ENCODE data around the gene CAGE1.
"Not testable (repeated sequence)": the region's sequence is repeated elsewhere in the genome, so short reads cannot be mapped to it uniquely, and the experiment has no call there.

CAGE1 gene

GRCh38 chr6:7389162-7389450 lies 436 bp downstream of the CAGE1 start:
- no peaks in the 10 kb centered on the region for H3K9me3 ChIP-seq (ENCODE audit: control insufficient read depth in 5 of 5, low read length in 5 of 5)
- peaks cover 0 to 28% (median 24%) of the 10 kb centered on the region in 5 donors for H3K4me1 ChIP-seq (ENCODE audit: control insufficient read depth in 5 of 5, insufficient read depth in 5 of 5, low read length in 5 of 5)
- H3K27ac ChIP-seq (ENCODE audit: low read depth, low read length): peak overlapping the region; percentile 96
- no peaks in the 10 kb centered on the region for H3K27me3 ChIP-seq (ENCODE audit: control insufficient read depth in 5 of 5, insufficient read depth in 4 of 5, low read length in 5 of 5)
- peak overlapping the region; percentile 68 to 97 (median 94) for H3K9ac ChIP-seq (ENCODE audit: low read length in 5 of 5)
- H3K4me3 ChIP-seq (ENCODE audit: low read depth in 1 of 5, low read length in 5 of 5): peak overlapping the region; percentile 81 to 85 (median 82)
- peaks cover 3 to 10% (median 4%) of the 10 kb centered on the region in 5 donors for H3K36me3 ChIP-seq (ENCODE audit: control insufficient read depth in 5 of 5, insufficient read depth in 5 of 5, low read length in 5 of 5)

GRCh38 chr6:7381092-7381491 lies 8.4 kb downstream of the CAGE1 start:
- H3K4me1 ChIP-seq (ENCODE audit: control insufficient read depth in 5 of 5, insufficient read depth in 5 of 5, low read length in 5 of 5): no peaks in the 10 kb centered on the region
- no peak overlapping the region for H3K27ac ChIP-seq (ENCODE audit: low read depth, low read length)
- H3K36me3 ChIP-seq (ENCODE audit: control insufficient read depth in 5 of 5, insufficient read depth in 5 of 5, low read length in 5 of 5): no peaks in the 10 kb centered on the region
- H3K27me3 ChIP-seq (ENCODE audit: control insufficient read depth in 5 of 5, insufficient read depth in 4 of 5, low read length in 5 of 5): no peaks in the 10 kb centered on the region
- no peak overlapping the region for H3K4me3 ChIP-seq (ENCODE audit: low read depth in 1 of 5, low read length in 5 of 5)
- H3K9me3 ChIP-seq (ENCODE audit: control insufficient read depth in 5 of 5, low read length in 5 of 5): no peaks in the 10 kb centered on the region
- no peak overlapping the region for H3K9ac ChIP-seq (ENCODE audit: low read length in 5 of 5)

- no peak overlapping the region for H3K4me3 ChIP-seq (ENCODE audit: low read depth in 1 of 5, low read length in 5 of 5)
- H3K27ac ChIP-seq (ENCODE audit: low read depth, low read length): no peak overlapping the region
- H3K9ac ChIP-seq (ENCODE audit: low read length in 5 of 5): no peak overlapping the region
- no peaks in the 10 kb centered on the region for H3K36me3 ChIP-seq (ENCODE audit: control insufficient read depth in 5 of 5, insufficient read depth in 5 of 5, low read length in 5 of 5)
- H3K4me1 ChIP-seq (ENCODE audit: control insufficient read depth in 5 of 5, insufficient read depth in 5 of 5, low read length in 5 of 5): no peaks in the 10 kb centered on the region
- no peaks in the 10 kb centered on the region for H3K9me3 ChIP-seq (ENCODE audit: control insufficient read depth in 5 of 5, low read length in 5 of 5)
- H3K27me3 ChIP-seq (ENCODE audit: control insufficient read depth in 5 of 5, insufficient read depth in 4 of 5, low read length in 5 of 5): no peaks in the 10 kb centered on the region
These were observed 10.8 kb downstream of the CAGE1 start for GRCh38 chr6:7378740-7379139.

GRCh38 chr6:7377961-7378360 lies 11.6 kb downstream of the CAGE1 start:
- Histone ChIP-seq H3K27ac (ENCODE audit: low read depth, low read length) (no peak overlapping the region), H3K4me1 (ENCODE audit: control insufficient read depth in 5 of 5, insufficient read depth in 5 of 5, low read length in 5 of 5) (no peaks in the 10 kb centered on the region), H3K9ac (ENCODE audit: low read length in 5 of 5) (no peak overlapping the region), H3K9me3 (ENCODE audit: control insufficient read depth in 5 of 5, low read length in 5 of 5) (no peaks in the 10 kb centered on the region), H3K27me3 (ENCODE audit: control insufficient read depth in 5 of 5, insufficient read depth in 4 of 5, low read length in 5 of 5) (no peaks in the 10 kb centered on the region), H3K4me3 (ENCODE audit: low read depth in 1 of 5, low read length in 5 of 5) (no peak overlapping the region), H3K36me3 (ENCODE audit: control insufficient read depth in 5 of 5, insufficient read depth in 5 of 5, low read length in 5 of 5) (no peaks in the 10 kb centered on the region)

GRCh38 chr6:7373739-7374138 lies 15.8 kb downstream of the CAGE1 start:
- H3K9me3 ChIP-seq (ENCODE audit: control insufficient read depth in 5 of 5, low read length in 5 of 5): no peaks in the 10 kb centered on the region
- no peak overlapping the region for H3K4me3 ChIP-seq (ENCODE audit: low read depth in 1 of 5, low read length in 5 of 5)
- no peak overlapping the region for H3K27ac ChIP-seq (ENCODE audit: low read depth, low read length)
- H3K27me3 ChIP-seq (ENCODE audit: control insufficient read depth in 5 of 5, insufficient read depth in 4 of 5, low read length in 5 of 5): no peaks in the 10 kb centered on the region
- no peak overlapping the region for H3K9ac ChIP-seq (ENCODE audit: low read length in 5 of 5)
- no peaks in the 10 kb centered on the region for H3K4me1 ChIP-seq (ENCODE audit: control insufficient read depth in 5 of 5, insufficient read depth in 5 of 5, low read length in 5 of 5)
- no peaks in the 10 kb centered on the region for H3K36me3 ChIP-seq (ENCODE audit: control insufficient read depth in 5 of 5, insufficient read depth in 5 of 5, low read length in 5 of 5)

GRCh38 chr6:7367408-7367807 lies 22.1 kb downstream of the CAGE1 start:
- no peak overlapping the region for H3K27ac ChIP-seq (ENCODE audit: low read depth, low read length)
- no peaks in the 10 kb centered on the region for H3K9me3 ChIP-seq (ENCODE audit: control insufficient read depth in 5 of 5, low read length in 5 of 5)
- no peak overlapping the region for H3K4me3 ChIP-seq (ENCODE audit: low read depth in 1 of 5, low read length in 5 of 5)
- no peak overlapping the region for H3K9ac ChIP-seq (ENCODE audit: low read length in 5 of 5)
- no peaks in the 10 kb centered on the region for H3K27me3 ChIP-seq (ENCODE audit: control insufficient read depth in 5 of 5, insufficient read depth in 4 of 5, low read length in 5 of 5)
- no peaks in the 10 kb centered on the region for H3K4me1 ChIP-seq (ENCODE audit: control insufficient read depth in 5 of 5, insufficient read depth in 5 of 5, low read length in 5 of 5)
- H3K36me3 ChIP-seq (ENCODE audit: control insufficient read depth in 5 of 5, insufficient read depth in 5 of 5, low read length in 5 of 5): no peaks in the 10 kb centered on the region

- H3K9me3 ChIP-seq (ENCODE audit: control insufficient read depth in 5 of 5, low read length in 5 of 5); H3K9ac ChIP-seq (ENCODE audit: low read length in 5 of 5); H3K27me3 ChIP-seq (ENCODE audit: control insufficient read depth in 5 of 5, insufficient read depth in 4 of 5, low read length in 5 of 5); H3K4me3 ChIP-seq (ENCODE audit: low read depth in 1 of 5, low read length in 5 of 5); H3K4me1 ChIP-seq (ENCODE audit: control insufficient read depth in 5 of 5, insufficient read depth in 5 of 5, low read length in 5 of 5); H3K27ac ChIP-seq (ENCODE audit: low read depth, low read length); H3K36me3 ChIP-seq (ENCODE audit: control insufficient read depth in 5 of 5, insufficient read depth in 5 of 5, low read length in 5 of 5): not testable (repeated sequence)
These were observed 37.6 kb downstream of the CAGE1 start for GRCh38 chr6:7351916-7352315.

- H3K9me3 ChIP-seq (ENCODE audit: control insufficient read depth in 5 of 5, low read length in 5 of 5); H3K27ac ChIP-seq (ENCODE audit: low read depth, low read length); H3K4me3 ChIP-seq (ENCODE audit: low read depth in 1 of 5, low read length in 5 of 5); H3K27me3 ChIP-seq (ENCODE audit: control insufficient read depth in 5 of 5, insufficient read depth in 4 of 5, low read length in 5 of 5); H3K9ac ChIP-seq (ENCODE audit: low read length in 5 of 5); H3K4me1 ChIP-seq (ENCODE audit: control insufficient read depth in 5 of 5, insufficient read depth in 5 of 5, low read length in 5 of 5); H3K36me3 ChIP-seq (ENCODE audit: control insufficient read depth in 5 of 5, insufficient read depth in 5 of 5, low read length in 5 of 5): not testable (repeated sequence)
These were observed 39.0 kb downstream of the CAGE1 start for GRCh38 chr6:7350591-7350990.

GRCh38 chr6:7347551-7347997 lies 42.0 kb downstream of the CAGE1 start:
- H3K9ac ChIP-seq (ENCODE audit: low read length in 5 of 5); H3K36me3 ChIP-seq (ENCODE audit: control insufficient read depth in 5 of 5, insufficient read depth in 5 of 5, low read length in 5 of 5); H3K9me3 ChIP-seq (ENCODE audit: control insufficient read depth in 5 of 5, low read length in 5 of 5); H3K4me3 ChIP-seq (ENCODE audit: low read depth in 1 of 5, low read length in 5 of 5); H3K27ac ChIP-seq (ENCODE audit: low read depth, low read length); H3K4me1 ChIP-seq (ENCODE audit: control insufficient read depth in 5 of 5, insufficient read depth in 5 of 5, low read length in 5 of 5); H3K27me3 ChIP-seq (ENCODE audit: control insufficient read depth in 5 of 5, insufficient read depth in 4 of 5, low read length in 5 of 5): not testable (repeated sequence)

GRCh38 chr6:7344773-7345450 lies 44.6 kb downstream of the CAGE1 start:
- not testable (repeated sequence) for H3K9ac ChIP-seq (ENCODE audit: low read length in 5 of 5); H3K9me3 ChIP-seq (ENCODE audit: control insufficient read depth in 5 of 5, low read length in 5 of 5); H3K4me3 ChIP-seq (ENCODE audit: low read depth in 1 of 5, low read length in 5 of 5); H3K4me1 ChIP-seq (ENCODE audit: control insufficient read depth in 5 of 5, insufficient read depth in 5 of 5, low read length in 5 of 5); H3K27me3 ChIP-seq (ENCODE audit: control insufficient read depth in 5 of 5, insufficient read depth in 4 of 5, low read length in 5 of 5); H3K36me3 ChIP-seq (ENCODE audit: control insufficient read depth in 5 of 5, insufficient read depth in 5 of 5, low read length in 5 of 5); H3K27ac ChIP-seq (ENCODE audit: low read depth, low read length)

Data from subcutaneous abdominal adipose tissue (tissue), 5 donors.